Measurements from ENCODE around the gene PTCD2.

The PTCD2 gene

GRCh38 chr5:72352616-72353015, 32.4 kb downstream of the PTCD2 start:
- no peak for DNase-seq

DNA sequence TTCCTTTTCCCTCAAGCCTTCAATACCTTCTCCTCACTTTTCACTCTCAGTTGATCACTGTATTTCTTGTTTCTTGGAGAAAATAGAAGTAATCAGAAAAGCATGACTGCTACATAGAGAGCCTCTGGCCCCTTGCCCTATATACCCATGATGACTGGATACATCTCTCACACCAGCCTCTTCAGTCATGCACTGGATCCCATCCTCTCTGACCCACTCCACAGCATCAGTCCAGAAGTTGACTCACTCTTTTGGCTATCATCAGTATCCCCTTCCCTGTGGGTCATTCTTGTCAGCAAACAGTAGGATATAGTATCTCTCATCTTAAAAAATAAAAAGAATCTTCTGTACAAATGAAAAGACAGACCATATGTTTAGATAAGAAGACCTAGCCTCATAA, 32.9 kb downstream of the PTCD2 start:
- DNase-seq: no peak

- no peak for DNase-seq
These were observed 35.6 kb downstream of the PTCD2 start for GRCh38 chr5:72355706-72356299.

DNA sequence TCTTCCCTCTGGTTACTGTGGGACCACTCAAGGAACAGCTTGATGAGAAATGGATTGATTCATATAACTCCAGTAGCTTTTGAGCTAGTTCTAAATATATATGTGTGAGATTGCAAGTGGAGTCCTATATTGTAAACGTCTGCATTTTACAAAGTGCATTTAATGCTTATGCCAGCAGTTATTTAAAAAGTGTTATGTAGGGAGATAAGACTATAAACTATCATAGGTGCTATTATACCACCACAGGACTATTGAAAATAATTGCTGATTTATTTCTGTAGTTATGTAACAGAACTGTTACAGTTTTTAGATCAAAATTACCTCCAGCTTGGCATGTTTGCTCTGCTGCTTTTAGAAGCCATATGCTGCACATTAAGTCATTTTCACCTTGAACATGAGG, 36.2 kb downstream of the PTCD2 start:
- DNase-seq: no peak

DNA sequence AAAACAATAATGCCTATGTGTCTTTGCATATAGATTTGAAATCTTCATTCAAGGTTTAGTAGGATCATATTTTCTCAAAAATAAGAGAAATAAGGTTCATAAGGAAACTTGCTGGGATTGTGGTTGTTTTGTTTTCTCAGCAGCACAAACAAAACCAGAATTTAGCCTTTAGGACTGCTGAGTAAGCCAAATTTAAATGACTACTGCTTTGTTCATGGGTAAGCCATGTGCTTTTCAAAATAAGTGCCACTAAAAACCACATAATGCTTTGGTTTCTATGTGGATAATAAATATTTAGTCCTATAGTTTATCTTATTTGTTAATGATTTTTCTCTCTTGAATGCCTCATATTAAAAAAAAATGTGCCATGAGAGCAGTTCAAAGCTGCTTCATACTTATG, 38.8 kb downstream of the PTCD2 start:
- no peak for DNase-seq

DNA sequence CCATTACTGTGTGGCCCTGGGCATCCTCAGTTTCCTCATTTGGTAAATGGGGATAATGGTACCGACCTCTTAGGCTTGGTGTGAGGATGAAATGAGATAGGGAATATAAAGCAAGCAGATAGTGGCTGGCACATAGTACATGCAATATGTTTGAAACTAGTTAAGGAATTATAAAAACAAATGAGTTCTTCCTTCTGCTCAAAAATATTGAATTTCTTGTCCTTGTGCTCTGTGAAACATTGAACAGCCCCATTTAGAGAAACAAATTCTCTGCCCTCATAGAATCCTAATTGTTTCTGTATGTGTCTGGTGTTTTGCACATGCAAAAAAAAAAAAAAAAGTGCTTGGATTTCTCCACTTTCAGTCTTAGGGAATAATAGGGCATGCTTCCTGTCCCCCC, 39.7 kb downstream of the PTCD2 start:
- DNase-seq: no peak

DNA sequence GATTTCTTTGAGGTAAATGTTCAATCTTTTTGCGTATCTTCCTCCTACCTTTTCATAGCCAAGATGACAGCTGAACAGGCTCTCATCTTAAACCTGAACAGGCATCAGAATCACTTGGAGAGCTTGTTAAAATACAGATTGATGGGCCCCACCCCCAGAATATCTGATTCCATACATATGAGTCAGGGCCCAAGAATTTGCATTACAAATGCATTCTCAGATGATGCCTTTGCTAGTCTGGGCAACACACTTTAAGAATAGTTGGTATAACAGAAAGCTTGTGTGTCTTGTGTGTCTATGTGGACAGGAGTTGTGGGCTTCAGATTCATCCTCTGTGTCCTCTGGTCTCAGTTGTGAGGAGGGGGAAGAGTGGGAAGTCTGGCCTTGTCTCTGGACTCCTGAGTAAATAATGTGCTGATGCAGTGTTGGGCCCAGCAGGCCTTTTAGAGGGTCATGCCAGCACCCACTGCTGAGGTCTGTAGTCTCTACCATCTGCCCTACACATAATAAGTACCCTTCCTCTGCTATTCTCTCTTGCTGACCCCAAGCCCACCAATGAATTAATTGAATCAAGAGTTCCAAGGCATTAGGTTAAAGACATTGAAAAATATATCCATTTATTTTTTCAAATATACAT, 43.1 kb downstream of the PTCD2 start:
- no peak for DNase-seq

- no peak for DNase-seq
These were observed 44.0 kb downstream of the PTCD2 start for GRCh38 chr5:72364171-72364570.

DNA sequence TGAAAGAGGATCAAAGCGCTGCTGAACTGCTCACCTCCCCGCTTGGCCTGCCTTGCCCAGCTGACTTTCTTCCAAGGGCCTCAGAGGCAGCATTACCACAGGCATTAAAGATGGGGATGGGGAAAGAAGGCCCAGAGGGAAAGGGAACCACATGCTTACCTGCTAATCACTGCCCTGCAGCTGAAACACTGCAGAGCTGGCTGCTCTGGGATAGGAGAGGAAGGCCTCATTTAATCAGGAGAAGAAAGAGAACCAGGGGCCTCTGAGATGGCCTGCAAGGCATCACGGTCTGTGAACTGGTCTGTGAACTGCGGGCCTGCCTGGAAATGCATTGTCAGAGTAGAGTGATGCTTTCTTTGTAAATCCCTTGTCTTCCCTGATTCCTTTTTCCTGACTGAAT, 44.8 kb downstream of the PTCD2 start:
- DNase-seq: no peak

- DNase-seq: peak; percentile 33
These were observed 46.3 kb downstream of the PTCD2 start for GRCh38 chr5:72366324-72366976.

GRCh38 chr5:72368271-72368670, 48.1 kb downstream of the PTCD2 start:
- DNase-seq: no peak

GRCh38 chr5:72369301-72369700, 49.1 kb downstream of the PTCD2 start:
- DNase-seq: no peak

DNA sequence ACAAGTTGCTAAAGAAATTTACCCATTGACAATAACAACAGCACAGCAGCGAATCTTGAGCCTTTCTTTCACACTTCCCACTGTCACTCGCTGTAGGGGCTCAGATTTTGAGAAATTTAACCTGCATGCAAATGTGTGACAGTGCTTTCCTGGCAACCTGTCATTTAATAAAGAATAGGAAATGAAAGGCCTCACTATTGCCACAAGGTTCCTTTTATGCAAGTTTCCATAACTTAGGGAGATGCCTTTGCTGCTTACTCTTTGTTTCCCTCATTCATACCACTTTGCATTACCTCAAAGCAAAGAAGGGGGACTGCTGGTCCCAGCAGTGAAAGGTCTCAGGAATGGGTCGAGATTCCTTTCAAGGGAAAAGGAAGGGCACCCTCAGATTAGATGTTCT, 49.5 kb downstream of the PTCD2 start:
- no peak for DNase-seq

DNA sequence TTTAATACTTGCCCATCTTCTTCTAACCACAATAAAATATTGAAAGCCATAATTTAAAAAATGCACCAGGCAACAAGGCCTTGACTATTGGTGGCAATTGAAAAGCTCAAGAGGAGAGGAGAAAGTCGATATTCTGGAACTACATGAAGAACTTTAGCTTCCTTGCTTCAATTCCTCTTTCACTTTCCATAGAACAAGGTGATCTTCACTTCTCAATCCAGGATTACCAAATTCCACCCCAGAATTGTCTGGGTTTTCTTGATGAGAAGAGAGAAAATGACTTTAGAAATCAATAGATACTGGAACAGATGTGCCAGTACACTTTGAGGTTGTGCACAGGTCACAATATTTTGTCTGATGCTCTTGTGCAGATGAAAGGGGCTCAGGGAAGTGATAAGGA, 52.2 kb downstream of the PTCD2 start:
- no peak for DNase-seq

DNA sequence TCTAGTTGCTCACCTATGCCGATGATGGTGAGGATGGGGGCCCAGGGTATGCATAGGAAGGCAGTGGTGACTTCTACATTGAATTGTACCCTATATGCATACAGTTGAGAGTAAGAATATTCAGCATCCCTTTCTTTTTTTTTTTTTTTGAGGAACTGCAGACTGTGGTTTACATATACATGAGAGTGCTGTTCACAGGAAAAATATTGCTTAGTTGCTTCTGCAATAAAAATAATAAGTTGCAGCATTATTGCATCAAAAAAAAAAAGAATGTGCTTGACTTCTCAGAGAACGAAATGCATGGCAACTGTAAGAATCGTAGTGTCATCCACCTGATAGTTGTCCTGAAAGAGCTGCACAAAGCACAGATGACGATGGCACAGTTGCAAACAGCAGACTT, 52.8 kb downstream of the PTCD2 start:
- DNase-seq: no peak

DNA sequence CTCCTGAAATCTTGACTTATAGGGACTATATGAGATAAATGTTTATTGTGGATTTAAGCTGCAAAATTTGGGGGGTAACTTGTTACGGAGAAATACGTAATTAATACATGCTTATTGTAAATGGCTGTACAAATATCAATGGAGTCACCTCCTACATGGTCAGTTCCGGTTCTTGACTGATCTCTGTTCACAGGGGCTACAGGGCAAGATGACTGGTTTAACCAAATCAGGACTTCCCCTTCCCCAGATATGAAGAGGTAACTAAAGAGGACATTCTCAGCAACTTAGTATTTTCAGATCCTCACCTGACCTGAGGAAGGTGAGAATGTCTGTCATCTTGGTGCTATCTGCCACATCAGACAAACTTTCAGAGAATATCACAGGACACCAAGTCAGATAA, 54.7 kb downstream of the PTCD2 start:
- no peak for DNase-seq

- DNase-seq: no peak
These were observed 56.2 kb downstream of the PTCD2 start for GRCh38 chr5:72376381-72376780.

GRCh38 chr5:72377910-72378638, 57.9 kb downstream of the PTCD2 start:
- no peak for DNase-seq

DNA sequence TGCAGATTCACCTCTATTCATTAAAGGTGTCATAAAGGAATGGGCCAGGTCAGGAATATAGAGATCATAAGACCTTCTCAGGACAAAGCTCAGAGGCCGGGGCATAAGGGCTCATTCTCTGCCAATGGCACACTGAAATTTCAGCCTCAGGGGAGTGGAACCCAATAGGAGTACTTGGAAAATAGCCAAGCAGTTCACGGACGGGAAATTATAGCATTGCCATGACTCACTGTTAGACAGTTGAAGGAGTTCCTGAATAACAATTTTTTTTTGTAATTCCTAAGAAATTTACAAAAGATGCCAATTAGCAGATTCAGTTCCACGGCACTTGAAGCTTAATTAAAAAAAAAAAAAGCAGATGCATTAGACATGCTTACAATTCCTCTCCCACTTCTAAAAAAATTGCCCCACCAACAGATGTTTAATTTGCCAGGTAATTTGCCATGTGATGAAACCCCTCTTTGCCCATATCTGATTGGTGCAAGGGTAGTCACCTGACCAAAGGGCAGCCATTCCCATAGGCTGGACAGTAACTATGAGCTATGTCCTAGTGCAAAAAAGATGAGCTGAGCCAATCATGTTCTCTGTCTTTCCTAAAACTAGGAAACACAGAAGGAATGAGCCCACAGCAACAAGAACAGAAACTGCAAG, 58.6 kb downstream of the PTCD2 start:
- no peak for DNase-seq

GRCh38 chr5:72379936-72380335, 59.8 kb downstream of the PTCD2 start:
- no peak for DNase-seq

GRCh38 chr5:72380492-72381274, 60.5 kb downstream of the PTCD2 start:
- no peak for DNase-seq

DNA sequence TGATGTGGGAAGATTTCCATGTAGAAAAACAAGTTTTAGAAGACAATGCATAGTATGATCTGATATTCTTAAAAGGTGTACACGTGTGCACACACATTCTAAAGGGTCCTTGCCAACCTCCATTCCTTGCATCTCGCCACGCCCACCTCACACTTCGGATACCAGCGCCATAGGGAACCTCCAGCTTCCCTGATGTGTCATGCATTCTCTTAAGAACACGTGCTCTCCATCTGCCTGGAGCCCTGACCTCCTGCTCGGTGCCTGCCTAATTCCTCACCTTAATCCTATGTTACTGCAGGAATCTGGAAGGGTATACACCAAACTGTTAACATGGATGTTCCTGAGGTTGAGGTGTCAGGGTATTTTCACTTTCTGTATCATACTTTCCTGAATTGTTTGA, 63.1 kb downstream of the PTCD2 start:
- DNase-seq: no peak

- no peak for DNase-seq
These were observed 63.6 kb downstream of the PTCD2 start for GRCh38 chr5:72383726-72384125.

Data from CD4-positive, alpha-beta T cell treated with Interleukin-4 for 4 hours (primary cell).